PFSK-1 (cell line): ENCODE results near the gene PCSK2.

Source experiments
- FOXP2 ChIP-seq: optimal IDR thresholded peaks from 2 replicates; pipeline ENCODE3; 2011; ENCODE audit warnings: borderline replicate concordance, control low read depth, inconsistent platforms; ENCODE audit not compliant: insufficient read depth; ENCODE audit errors: extremely low read length, extremely low read depth
- POLR2AphosphoS5 ChIP-seq: IDR thresholded peaks from 2 replicates; pipeline ENCODE4 v1.6.1; 2012; ENCODE audit warnings: low read depth, mild to moderate bottlenecking, control low read depth, low read length, moderate library complexity
- REST ChIP-seq, 2 experiments: IDR thresholded peaks; 2 replicates each; pipeline versions ENCODE4 v1.6.1 to v1.8.0; 2011 to 2012; ENCODE audit warnings: low read depth in 2 of 2, low read length in 2 of 2, control low read depth in 1 of 2, inconsistent platforms in 1 of 2, mild to moderate bottlenecking in 1 of 2, moderate library complexity in 1 of 2; ENCODE audit not compliant: insufficient read depth in 1 of 2
- SIN3A ChIP-seq: IDR thresholded peaks from 2 replicates; pipeline ENCODE4 v1.6.1; 2012; ENCODE audit warnings: mild to moderate bottlenecking, low read length, moderate library complexity, borderline replicate concordance; ENCODE audit not compliant: insufficient read depth
- TAF1 ChIP-seq: IDR thresholded peaks from 2 replicates; pipeline ENCODE4 v1.6.1; 2012; ENCODE audit warnings: low read length, control low read depth, borderline replicate concordance; ENCODE audit not compliant: insufficient read depth

PCSK2 gene

GRCh38 chr20:17495826-17496225, 269.0 kb downstream of the PCSK2 start:
- no peak for TF ChIP-seq POLR2AphosphoS5
- no peak for TF ChIP-seq TAF1
- no peak for TF ChIP-seq REST (IDR thresholded peaks at IDR 0.05; ENCODE audit: insufficient read depth in 1 of 2, low read depth in 2 of 2, low read length in 2 of 2)
- no peak for TF ChIP-seq FOXP2
- TF ChIP-seq SIN3A, result no peak

DNA sequence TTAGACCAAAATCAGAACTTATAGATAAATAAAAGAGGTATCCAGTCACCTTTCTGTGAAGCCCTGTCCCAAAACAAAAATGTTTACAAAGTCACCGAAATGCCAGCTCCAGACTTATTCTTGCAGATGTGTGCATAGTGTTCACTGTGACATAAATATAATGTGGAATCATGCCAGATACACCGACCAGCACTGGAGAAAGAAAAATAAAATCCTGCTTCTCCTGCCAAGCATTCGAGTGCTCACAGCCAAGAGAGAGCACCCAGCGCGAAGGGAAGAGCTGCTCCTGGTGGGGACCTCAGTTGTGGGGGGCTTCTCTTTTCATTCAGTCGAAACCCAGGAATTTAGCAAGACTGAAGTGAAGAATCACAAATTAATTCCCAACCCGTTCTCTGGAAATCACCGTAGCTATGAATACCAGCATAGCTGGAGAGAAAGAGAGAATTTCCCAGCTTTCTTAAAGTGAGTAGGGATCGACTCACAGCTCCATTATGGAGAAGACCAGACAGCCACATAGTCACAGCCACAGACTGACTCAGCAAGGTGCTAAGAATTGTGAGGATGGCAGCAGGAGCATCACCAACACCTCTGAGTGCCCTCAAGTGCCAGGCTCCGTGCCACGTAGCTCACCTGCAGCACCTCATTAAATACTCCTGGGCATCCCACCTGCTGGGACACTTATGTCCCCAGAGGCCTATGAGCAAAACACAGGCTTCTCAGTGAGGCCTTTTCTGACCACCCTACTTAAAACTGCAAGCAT, 271.2 kb downstream of the PCSK2 start:
- TF ChIP-seq TAF1, result no peak
- TF ChIP-seq SIN3A, result no peak
- TF ChIP-seq FOXP2, result no peak
- no peak for TF ChIP-seq POLR2AphosphoS5
- no peak for TF ChIP-seq REST (IDR thresholded peaks at IDR 0.05; ENCODE audit: insufficient read depth in 1 of 2, low read depth in 2 of 2, low read length in 2 of 2)

DNA sequence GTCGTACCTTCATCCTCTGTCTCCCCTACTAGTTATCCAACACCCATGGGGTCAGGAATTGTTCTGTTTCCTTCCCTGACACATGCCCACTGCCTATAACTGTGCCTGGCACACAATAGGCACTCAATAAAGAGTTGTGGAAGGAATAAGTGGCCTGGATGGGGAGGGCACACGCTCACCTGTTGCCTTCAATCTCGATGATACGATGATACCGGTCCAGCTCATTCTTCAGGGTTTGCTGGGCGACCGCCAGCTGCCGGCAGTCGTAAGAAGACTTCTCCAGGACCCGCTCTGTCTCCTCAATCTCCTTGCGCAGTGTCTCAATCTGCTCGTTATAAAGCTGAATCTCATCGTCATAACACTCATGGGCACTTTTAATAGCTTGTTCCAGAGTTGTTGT, 271.8 kb downstream of the PCSK2 start:
- no peak for TF ChIP-seq SIN3A
- TF ChIP-seq POLR2AphosphoS5, result no peak
- no peak for TF ChIP-seq FOXP2
- no peak for TF ChIP-seq REST (IDR thresholded peaks at IDR 0.05; ENCODE audit: insufficient read depth in 1 of 2, low read depth in 2 of 2, low read length in 2 of 2)
- no peak for TF ChIP-seq TAF1

DNA sequence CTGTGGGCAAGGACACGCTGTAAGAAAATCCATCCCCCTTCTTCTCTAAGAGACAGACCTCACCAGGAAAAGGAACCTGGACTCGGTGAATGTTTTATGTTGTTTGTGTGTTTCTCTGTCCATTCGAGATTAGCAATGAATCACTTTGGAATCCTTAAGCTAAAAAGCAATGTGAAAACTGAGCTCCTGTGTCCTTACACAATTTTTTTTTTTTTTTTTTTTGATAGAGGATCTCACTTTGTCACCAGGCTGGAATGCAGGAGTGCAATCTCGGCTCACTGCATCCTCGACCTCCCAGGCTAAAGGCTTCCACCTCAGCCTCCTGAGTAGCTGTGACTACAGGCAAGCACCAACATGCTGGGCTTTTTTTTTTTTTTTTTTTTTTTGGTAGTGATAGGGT, 272.2 kb downstream of the PCSK2 start:
- TF ChIP-seq SIN3A, result no peak
- TF ChIP-seq TAF1, result no peak
- TF ChIP-seq REST (IDR thresholded peaks at IDR 0.05; ENCODE audit: insufficient read depth in 1 of 2, low read depth in 2 of 2, low read length in 2 of 2), result no peak
- TF ChIP-seq FOXP2, result no peak
- no peak for TF ChIP-seq POLR2AphosphoS5

- no peak for TF ChIP-seq POLR2AphosphoS5
- no peak for TF ChIP-seq SIN3A
- no peak for TF ChIP-seq REST (IDR thresholded peaks at IDR 0.05; ENCODE audit: insufficient read depth in 1 of 2, low read depth in 2 of 2, low read length in 2 of 2)
- TF ChIP-seq FOXP2, result no peak
- TF ChIP-seq TAF1, result no peak
Observed at GRCh38 chr20:17500271-17500670, 273.4 kb downstream of the PCSK2 start.
